NB4 (cell line): ENCODE measurements around the gene ABLIM2.

Source experiments
- DNase-seq: peaks from one replicate; pipeline ENCODE4 v3.0.0; 2010; ENCODE audit warnings: low read depth
- H3K4me3 ChIP-seq: one replicate; pipeline ENCODE4 v1.5.1; 2011; ENCODE audit warnings: mild to moderate bottlenecking, low read depth, low read length, moderate library complexity
- MYC ChIP-seq: IDR thresholded peaks from 2 replicates; pipeline ENCODE4 v1.6.1; 2011; ENCODE audit warnings: low read depth, low read length
- POLR2A ChIP-seq: IDR thresholded peaks from 2 replicates; pipeline ENCODE4 v1.6.1; 2011; ENCODE audit warnings: mild to moderate bottlenecking; ENCODE audit not compliant: insufficient read length; ENCODE audit errors: extremely low read depth
- TF ChIP-seq, protein P1 (sequence below): IDR thresholded peaks from 2 replicates; pipeline ENCODE4 v1.6.1; 2011; ENCODE audit warnings: low read depth, low read length
- TF ChIP-seq, protein P2 (sequence below): IDR thresholded peaks from one replicate; pipeline ENCODE4 v1.5.1; 2012; ENCODE audit warnings: low read depth, low read length

ABLIM2 gene

DNA sequence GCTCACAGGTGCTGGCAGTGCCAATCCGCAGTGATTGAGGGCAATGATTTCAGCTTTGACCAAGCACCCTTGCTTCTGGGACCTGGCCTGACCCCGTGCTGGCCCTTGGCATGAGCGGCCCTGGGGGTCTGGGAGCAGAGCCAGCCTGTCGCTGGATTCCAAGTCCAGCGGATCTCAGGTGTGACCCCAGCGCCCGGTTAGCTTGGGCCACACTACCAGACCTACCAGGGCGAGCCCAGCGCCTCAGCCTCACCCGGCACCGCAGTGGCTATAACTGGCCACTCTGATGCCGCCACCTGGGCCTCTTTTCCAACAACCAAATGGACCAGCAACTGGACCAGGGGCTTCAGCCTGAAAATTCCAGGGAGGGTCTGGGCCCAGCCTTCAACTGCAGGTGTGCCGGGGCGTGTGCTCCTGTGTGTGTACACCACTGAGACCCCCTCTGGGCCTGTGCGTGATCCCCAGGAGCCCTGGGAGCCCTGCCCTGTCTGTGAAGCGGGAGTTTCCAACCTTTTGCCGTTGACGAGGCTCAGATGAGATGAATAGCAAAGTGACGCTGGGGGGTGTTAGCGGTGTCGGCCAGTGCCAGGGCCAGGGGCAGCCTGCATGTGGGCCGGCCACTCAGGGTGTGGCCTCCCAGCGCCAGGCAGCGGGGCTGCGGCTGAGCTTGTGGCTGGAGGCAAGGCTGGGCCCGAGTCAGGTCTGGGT lies 41.1 kb upstream of the ABLIM2 start:
- no peak for TF ChIP-seq POLR2A
- no peak for TF ChIP-seq MYC
- TF ChIP-seq, protein P1, sequence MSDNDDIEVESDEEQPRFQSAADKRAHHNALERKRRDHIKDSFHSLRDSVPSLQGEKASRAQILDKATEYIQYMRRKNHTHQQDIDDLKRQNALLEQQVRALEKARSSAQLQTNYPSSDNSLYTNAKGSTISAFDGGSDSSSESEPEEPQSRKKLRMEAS = no peak
- TF ChIP-seq, protein P2, sequence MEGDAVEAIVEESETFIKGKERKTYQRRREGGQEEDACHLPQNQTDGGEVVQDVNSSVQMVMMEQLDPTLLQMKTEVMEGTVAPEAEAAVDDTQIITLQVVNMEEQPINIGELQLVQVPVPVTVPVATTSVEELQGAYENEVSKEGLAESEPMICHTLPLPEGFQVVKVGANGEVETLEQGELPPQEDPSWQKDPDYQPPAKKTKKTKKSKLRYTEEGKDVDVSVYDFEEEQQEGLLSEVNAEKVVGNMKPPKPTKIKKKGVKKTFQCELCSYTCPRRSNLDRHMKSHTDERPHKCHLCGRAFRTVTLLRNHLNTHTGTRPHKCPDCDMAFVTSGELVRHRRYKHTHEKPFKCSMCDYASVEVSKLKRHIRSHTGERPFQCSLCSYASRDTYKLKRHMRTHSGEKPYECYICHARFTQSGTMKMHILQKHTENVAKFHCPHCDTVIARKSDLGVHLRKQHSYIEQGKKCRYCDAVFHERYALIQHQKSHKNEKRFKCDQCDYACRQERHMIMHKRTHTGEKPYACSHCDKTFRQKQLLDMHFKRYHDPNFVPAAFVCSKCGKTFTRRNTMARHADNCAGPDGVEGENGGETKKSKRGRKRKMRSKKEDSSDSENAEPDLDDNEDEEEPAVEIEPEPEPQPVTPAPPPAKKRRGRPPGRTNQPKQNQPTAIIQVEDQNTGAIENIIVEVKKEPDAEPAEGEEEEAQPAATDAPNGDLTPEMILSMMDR = no peak
- no peak for DNase-seq
- H3K4me3 ChIP-seq = peak overlapping the region; percentile 38

DNA sequence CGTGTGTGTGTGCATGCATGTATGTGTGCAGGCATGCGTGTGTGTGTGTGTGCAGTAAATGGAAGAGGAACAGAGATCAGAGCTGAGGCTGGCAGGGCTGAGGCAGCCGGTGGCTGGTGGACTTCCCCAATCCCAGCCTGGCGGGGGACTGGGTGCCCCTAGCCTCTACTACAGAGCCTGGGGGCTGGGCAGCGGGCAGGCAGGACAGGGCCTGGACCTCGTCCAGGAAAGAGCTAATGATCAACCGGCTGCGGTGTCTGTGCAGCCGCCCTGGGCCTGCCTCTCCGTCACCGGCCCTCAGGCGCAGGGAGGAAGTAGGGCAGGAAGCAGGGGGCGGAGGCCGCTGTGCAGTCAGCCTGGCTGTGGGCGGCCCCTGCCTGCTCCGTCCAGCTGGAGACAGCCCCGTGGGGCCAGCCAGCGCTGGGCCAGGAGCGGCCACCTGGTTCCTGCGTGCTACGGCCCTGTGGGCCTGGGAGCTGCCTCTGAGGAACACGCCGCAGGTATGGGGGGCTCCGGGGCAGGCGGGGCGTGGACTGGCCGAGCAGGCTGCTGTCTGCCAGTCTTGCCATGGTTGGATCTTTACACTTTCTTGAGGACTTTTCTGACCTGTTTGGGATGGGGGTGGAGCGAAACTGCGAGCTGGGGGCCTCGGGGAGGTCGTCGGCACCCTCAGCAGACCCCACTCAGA lies 40.4 kb upstream of the ABLIM2 start, which contains the start of gene SH3TC1:
TSS of gene SH3TC1 (plus strand) at position 385 of the 688 bp plus-strand sequence. CDS start 5,905 bp downstream, outside the sequence.
- H3K4me3 ChIP-seq = peak within 1 kb of the TSS; percentile 38
- TF ChIP-seq MYC (peak; percentile 78), POLR2A (no peak)
- TF ChIP-seq, protein P1 = peak; percentile 80
- TF ChIP-seq, protein P2 = no peak
- DNase-seq = peak; percentile 96

DNA sequence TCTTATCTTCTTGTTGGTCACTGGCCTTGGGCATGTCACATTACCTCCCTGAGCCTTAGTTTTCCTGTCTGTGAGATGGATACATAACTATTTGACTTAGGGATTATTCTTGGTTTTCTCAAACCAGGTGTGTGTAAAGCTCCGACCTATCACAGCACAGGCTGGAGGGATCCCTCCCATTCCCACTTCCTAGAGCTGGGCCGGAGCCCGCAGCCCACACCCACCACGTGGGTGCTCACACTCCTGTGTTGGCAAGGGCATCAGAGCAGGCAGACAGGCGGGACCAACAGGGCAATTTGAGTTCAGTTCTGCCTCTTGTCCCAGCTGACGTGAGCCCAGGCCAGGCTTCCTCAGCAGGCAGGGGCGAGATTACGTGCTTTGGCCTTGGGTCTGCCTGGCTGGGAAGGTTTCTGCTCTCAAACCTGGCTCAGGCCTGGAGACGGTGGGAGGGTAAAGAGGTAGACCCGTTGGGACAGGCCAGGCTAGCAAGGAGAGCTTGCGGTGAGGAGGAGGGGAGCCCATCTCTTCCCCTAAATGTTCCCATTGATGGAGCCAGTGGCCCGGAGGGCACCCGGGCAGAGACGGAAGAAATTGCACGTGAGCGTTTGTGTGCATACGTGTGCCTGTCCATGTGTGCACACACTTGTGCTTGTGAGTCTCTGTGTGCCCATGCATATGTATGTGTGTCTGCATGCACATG lies 39.7 kb upstream of the ABLIM2 start:
- TF ChIP-seq, protein P2 = no peak
- H3K4me3 ChIP-seq = no peak overlapping the region
- no peak for DNase-seq

DNA sequence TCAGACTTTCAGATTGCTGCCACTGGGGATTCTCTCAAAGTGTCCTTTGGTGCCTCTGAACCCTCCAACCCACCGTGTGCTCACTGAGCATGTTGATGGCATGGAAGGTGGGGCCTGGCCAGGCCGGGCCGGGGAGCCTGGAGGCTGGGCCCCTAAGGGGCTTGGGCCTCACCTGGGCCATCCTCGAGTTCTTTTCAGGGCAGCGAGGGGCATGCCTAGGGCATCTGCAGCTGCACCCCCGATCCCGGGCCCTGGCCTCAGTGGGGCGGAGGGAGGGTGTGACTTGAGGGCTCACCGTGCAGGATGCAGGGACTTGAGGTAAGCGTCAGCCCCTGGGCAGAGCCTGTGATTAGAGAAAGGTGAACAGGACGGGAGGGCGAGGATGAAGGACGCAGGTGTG lies 38.9 kb upstream of the ABLIM2 start:
- TF ChIP-seq, protein P1 = no peak
- TF ChIP-seq POLR2A = no peak
- TF ChIP-seq, protein P2 = no peak
- no peak overlapping the region for H3K4me3 ChIP-seq
- DNase-seq = no peak

DNA sequence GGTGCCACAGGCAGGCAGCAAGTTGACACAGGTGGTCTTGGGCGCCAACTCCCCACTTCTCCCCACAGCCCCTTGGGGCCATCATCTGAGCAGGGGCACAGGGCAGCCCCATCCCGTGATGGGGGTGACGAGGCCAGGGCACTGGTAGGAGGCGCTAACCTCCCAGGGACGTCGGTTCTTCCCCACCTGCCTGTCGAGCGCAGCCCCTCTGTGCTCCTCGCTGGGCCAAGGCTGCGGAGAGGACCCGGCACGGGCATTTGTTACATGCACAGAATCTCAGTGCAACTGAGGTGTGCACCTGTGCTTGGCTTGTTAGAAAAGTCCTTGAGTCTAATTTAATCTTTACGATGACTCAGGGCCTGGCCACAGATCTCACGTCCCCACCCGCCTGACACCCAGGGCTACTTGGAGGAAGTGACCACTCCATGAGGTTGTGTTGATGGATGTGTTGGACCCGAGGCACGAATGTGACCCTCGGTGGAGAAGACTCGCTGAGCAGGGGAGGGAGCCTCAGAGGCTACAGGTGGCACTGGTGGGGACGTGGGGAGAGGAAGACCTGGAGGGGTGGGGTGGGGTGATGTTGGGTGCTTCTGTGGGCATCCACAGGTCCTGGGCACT lies 37.3 kb upstream of the ABLIM2 start:
- TF ChIP-seq, protein P1 = no peak
- TF ChIP-seq, protein P2 = no peak
- TF ChIP-seq POLR2A = no peak
- no peak for TF ChIP-seq MYC
- H3K4me3 ChIP-seq = no peak overlapping the region
- no peak for DNase-seq
